ENCODE measurements around the gene IGFL4. TPM values are rescaled to one million over a fixed set of nuclear protein-coding genes. Genes with fewer than 3 reads are reported as not detected.

IGFL4 gene
- total RNA-seq, 2 donors from 2014 or later = not detected

- Mint-ChIP-seq H3K27ac (no peak within 1 kb of the TSS), H3K36me3 (ENCODE audit: low read depth) (no peaks in the 10 kb centered on the region), H3K27me3 (peaks cover 7% of the 10 kb centered on the region), H3K4me1 (peaks cover 7% of the 10 kb centered on the region), H3K4me3 (no peak within 1 kb of the TSS)
- ATAC-seq (no peak), DNase-seq (no peak)
- H3K9me3 ChIP-seq (ENCODE audit: control insufficient read depth, low read length, poor library complexity, severe bottlenecking) = no peaks in the 10 kb centered on the region
Observed at GRCh38 chr19:46022431-46023310, 18.1 kb downstream of the IGFL4 start, which contains the start of gene PGLYRP1. Gene PGLYRP1 (minus strand): TSS chr19:46023053. CDS start chr19:46023021, 32 bp downstream.

- Mint-ChIP-seq H3K4me3 (no peak overlapping the region), H3K4me1 (peaks cover 7% of the 10 kb centered on the region), H3K27ac (no peak overlapping the region), H3K27me3 (peaks cover 7% of the 10 kb centered on the region), H3K36me3 (ENCODE audit: low read depth) (no peaks in the 10 kb centered on the region)
- no peaks in the 10 kb centered on the region for H3K9me3 ChIP-seq (ENCODE audit: control insufficient read depth, low read length, poor library complexity, severe bottlenecking)
- ATAC-seq (no peak), DNase-seq (no peak)
Observed at GRCh38 chr19:46022061-46022430, 18.8 kb downstream of the IGFL4 start.

GRCh38 chr19:46021531-46022041 is 19.2 kb downstream of the IGFL4 start:
- no peaks in the 10 kb centered on the region for H3K9me3 ChIP-seq (ENCODE audit: control insufficient read depth, low read length, poor library complexity, severe bottlenecking)
- H3K27me3 Mint-ChIP-seq = peaks cover 7% of the 10 kb centered on the region
- no peak for DNase-seq
- H3K4me3 Mint-ChIP-seq = no peak overlapping the region
- no peak for ATAC-seq
- H3K36me3 Mint-ChIP-seq (ENCODE audit: low read depth) = no peaks in the 10 kb centered on the region
- peaks cover 6% of the 10 kb centered on the region for H3K4me1 Mint-ChIP-seq
- no peak overlapping the region for H3K27ac Mint-ChIP-seq

- H3K4me1 Mint-ChIP-seq = peaks cover 9% of the 10 kb centered on the region
- no peak overlapping the region for H3K27ac Mint-ChIP-seq
Observed at GRCh38 chr19:46020819-46021125, 20.0 kb downstream of the IGFL4 start.

GRCh38 chr19:46019270-46019669 is 21.5 kb downstream of the IGFL4 start:
- ATAC-seq (no peak), DNase-seq (no peak)
- no peaks in the 10 kb centered on the region for H3K9me3 ChIP-seq (ENCODE audit: control insufficient read depth, low read length, poor library complexity, severe bottlenecking)
- H3K36me3 Mint-ChIP-seq (ENCODE audit: low read depth) = no peaks in the 10 kb centered on the region
- H3K4me3 Mint-ChIP-seq = no peak overlapping the region
- peaks cover 6% of the 10 kb centered on the region for H3K27me3 Mint-ChIP-seq
- H3K4me1 Mint-ChIP-seq = peaks cover 16% of the 10 kb centered on the region
- no peak overlapping the region for H3K27ac Mint-ChIP-seq

More at GRCh38 chr19:46020819-46021125, 20.0 kb downstream of the IGFL4 start:
- H3K36me3 Mint-ChIP-seq (ENCODE audit: low read depth) = no peaks in the 10 kb centered on the region
- no peaks in the 10 kb centered on the region for H3K9me3 ChIP-seq (ENCODE audit: control insufficient read depth, low read length, poor library complexity, severe bottlenecking)
- no peak overlapping the region for H3K4me3 Mint-ChIP-seq
- no peak for DNase-seq
- ATAC-seq = no peak
- peaks cover 7% of the 10 kb centered on the region for H3K27me3 Mint-ChIP-seq

- no peaks in the 10 kb centered on the region for H3K36me3 Mint-ChIP-seq (ENCODE audit: low read depth)
- no peak overlapping the region for H3K27ac Mint-ChIP-seq
- ATAC-seq = no peak
- H3K9me3 ChIP-seq (ENCODE audit: control insufficient read depth, low read length, poor library complexity, severe bottlenecking) = no peaks in the 10 kb centered on the region
- H3K4me3 Mint-ChIP-seq = no peak overlapping the region
- DNase-seq = no peak
- peaks cover 1% of the 10 kb centered on the region for H3K27me3 Mint-ChIP-seq
- H3K4me1 Mint-ChIP-seq = peaks cover 16% of the 10 kb centered on the region
Observed at GRCh38 chr19:46018729-46019251, 22.0 kb downstream of the IGFL4 start.

- no peak overlapping the region for H3K4me3 Mint-ChIP-seq
- DNase-seq = no peak
- H3K27me3 Mint-ChIP-seq = no peaks in the 10 kb centered on the region
- no peak overlapping the region for H3K27ac Mint-ChIP-seq
- no peaks in the 10 kb centered on the region for H3K9me3 ChIP-seq (ENCODE audit: control insufficient read depth, low read length, poor library complexity, severe bottlenecking)
- no peaks in the 10 kb centered on the region for H3K36me3 Mint-ChIP-seq (ENCODE audit: low read depth)
- no peak for ATAC-seq
- H3K4me1 Mint-ChIP-seq = peaks cover 16% of the 10 kb centered on the region
Observed at GRCh38 chr19:46017874-46018675, 22.7 kb downstream of the IGFL4 start.

GRCh38 chr19:46017095-46017429 is 23.7 kb downstream of the IGFL4 start:
- ATAC-seq (no peak), DNase-seq (no peak)
- Mint-ChIP-seq H3K36me3 (ENCODE audit: low read depth) (no peaks in the 10 kb centered on the region), H3K4me3 (peak overlapping the region; percentile 94), H3K4me1 (peaks cover 16% of the 10 kb centered on the region), H3K27ac (no peak overlapping the region), H3K27me3 (no peaks in the 10 kb centered on the region)
- H3K9me3 ChIP-seq (ENCODE audit: control insufficient read depth, low read length, poor library complexity, severe bottlenecking) = no peaks in the 10 kb centered on the region

GRCh38 chr19:46016426-46017094 is 24.2 kb downstream of the IGFL4 start:
- H3K27ac Mint-ChIP-seq = peak overlapping the region; percentile 32
- H3K4me1 Mint-ChIP-seq = peaks cover 16% of the 10 kb centered on the region
- H3K36me3 Mint-ChIP-seq (ENCODE audit: low read depth) = no peaks in the 10 kb centered on the region
- peak overlapping the region; percentile 94 for H3K4me3 Mint-ChIP-seq
- DNase-seq (peak; percentile 76 to 79 (median 78)), ATAC-seq (peak; percentile 80)
- no peaks in the 10 kb centered on the region for H3K9me3 ChIP-seq (ENCODE audit: control insufficient read depth, low read length, poor library complexity, severe bottlenecking)
- H3K27me3 Mint-ChIP-seq = no peaks in the 10 kb centered on the region

- H3K27ac Mint-ChIP-seq = peak overlapping the region; percentile 32
- H3K4me3 Mint-ChIP-seq = peak overlapping the region; percentile 94
Observed at GRCh38 chr19:46015687-46016425, 24.9 kb downstream of the IGFL4 start.

GRCh38 chr19:46014941-46015686 is 25.7 kb downstream of the IGFL4 start:
- Mint-ChIP-seq H3K36me3 (ENCODE audit: low read depth) (no peaks in the 10 kb centered on the region), H3K27ac (no peak overlapping the region), H3K4me3 (peak overlapping the region; percentile 94), H3K4me1 (peaks cover 18% of the 10 kb centered on the region), H3K27me3 (no peaks in the 10 kb centered on the region)
- DNase-seq (peak; percentile 57 to 68 (median 65)), ATAC-seq (peak; percentile 74)
- H3K9me3 ChIP-seq (ENCODE audit: control insufficient read depth, low read length, poor library complexity, severe bottlenecking) = no peaks in the 10 kb centered on the region

More at GRCh38 chr19:46015687-46016425, 24.9 kb downstream of the IGFL4 start:
- no peaks in the 10 kb centered on the region for H3K36me3 Mint-ChIP-seq (ENCODE audit: low read depth)
- DNase-seq (peak in 2 of 3 donors; percentile 38 to 41), ATAC-seq (peak; percentile 61)
- peaks cover 16% of the 10 kb centered on the region for H3K4me1 Mint-ChIP-seq
- H3K27me3 Mint-ChIP-seq = no peaks in the 10 kb centered on the region
- no peaks in the 10 kb centered on the region for H3K9me3 ChIP-seq (ENCODE audit: control insufficient read depth, low read length, poor library complexity, severe bottlenecking)

GRCh38 chr19:46014534-46014933 is 26.3 kb downstream of the IGFL4 start:
- Mint-ChIP-seq H3K4me1 (peaks cover 21% of the 10 kb centered on the region), H3K27me3 (no peaks in the 10 kb centered on the region), H3K4me3 (peak overlapping the region; percentile 69), H3K27ac (no peak overlapping the region), H3K36me3 (ENCODE audit: low read depth) (no peaks in the 10 kb centered on the region)
- no peak for DNase-seq
- H3K9me3 ChIP-seq (ENCODE audit: control insufficient read depth, low read length, poor library complexity, severe bottlenecking) = no peaks in the 10 kb centered on the region
- no peak for ATAC-seq
